ENCODE measurements around the gene VWA3B.

DNA sequence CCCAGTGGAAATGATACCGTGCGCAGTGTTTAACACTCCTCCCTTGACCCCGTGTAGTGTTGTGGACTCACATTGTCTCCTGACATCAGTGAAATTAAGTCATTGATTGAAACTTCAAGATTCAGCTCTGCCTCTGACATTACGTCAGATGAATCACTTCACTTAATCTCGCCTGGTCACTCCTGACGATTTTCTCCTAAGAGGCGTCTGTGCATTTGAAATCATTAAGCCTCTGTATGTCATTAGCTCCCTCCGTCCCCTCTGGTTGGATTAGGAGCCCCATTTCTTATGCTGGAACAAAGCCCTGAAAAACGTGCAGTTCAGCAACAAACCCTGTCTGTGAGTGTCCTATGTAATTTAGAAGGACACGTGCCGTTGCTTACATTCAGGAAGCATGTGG lies 222.6 kb downstream of the VWA3B start:
- no peak for TF ChIP-seq POLR2AphosphoS5 (IDR thresholded peaks at IDR 0.05)
- TF ChIP-seq, protein P1, sequence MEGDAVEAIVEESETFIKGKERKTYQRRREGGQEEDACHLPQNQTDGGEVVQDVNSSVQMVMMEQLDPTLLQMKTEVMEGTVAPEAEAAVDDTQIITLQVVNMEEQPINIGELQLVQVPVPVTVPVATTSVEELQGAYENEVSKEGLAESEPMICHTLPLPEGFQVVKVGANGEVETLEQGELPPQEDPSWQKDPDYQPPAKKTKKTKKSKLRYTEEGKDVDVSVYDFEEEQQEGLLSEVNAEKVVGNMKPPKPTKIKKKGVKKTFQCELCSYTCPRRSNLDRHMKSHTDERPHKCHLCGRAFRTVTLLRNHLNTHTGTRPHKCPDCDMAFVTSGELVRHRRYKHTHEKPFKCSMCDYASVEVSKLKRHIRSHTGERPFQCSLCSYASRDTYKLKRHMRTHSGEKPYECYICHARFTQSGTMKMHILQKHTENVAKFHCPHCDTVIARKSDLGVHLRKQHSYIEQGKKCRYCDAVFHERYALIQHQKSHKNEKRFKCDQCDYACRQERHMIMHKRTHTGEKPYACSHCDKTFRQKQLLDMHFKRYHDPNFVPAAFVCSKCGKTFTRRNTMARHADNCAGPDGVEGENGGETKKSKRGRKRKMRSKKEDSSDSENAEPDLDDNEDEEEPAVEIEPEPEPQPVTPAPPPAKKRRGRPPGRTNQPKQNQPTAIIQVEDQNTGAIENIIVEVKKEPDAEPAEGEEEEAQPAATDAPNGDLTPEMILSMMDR (IDR thresholded peaks at IDR 0.05), result no peak
